Mesenteric fat pad (tissue), 1 donor: ENCODE results near the gene SLC4A4. TPM values are rescaled to one million over a fixed set of nuclear protein-coding genes. Genes with fewer than 3 reads are reported as not detected.

Experiments
- DNase-seq: peaks from one replicate; pipeline ENCODE4 v3.0.0-alpha.2; 2020; ENCODE audit warnings: low spot score
- total RNA-seq: library from RNA; stranded (reverse); fragmentation: NEBNext Ultra II Directional; extraction: Animal tissue kit (Norgen Biotek cat#: 25700); gene quantifications from one replicate; pipeline ENCODE4 v1.2.1, GENCODE V29; 2021
- donor health status: DM: yes; HTN: yes; CAD: no.

SLC4A4 gene
- total RNA-seq, 1 donor from 2014 or later = 5.5 TPM

DNA sequence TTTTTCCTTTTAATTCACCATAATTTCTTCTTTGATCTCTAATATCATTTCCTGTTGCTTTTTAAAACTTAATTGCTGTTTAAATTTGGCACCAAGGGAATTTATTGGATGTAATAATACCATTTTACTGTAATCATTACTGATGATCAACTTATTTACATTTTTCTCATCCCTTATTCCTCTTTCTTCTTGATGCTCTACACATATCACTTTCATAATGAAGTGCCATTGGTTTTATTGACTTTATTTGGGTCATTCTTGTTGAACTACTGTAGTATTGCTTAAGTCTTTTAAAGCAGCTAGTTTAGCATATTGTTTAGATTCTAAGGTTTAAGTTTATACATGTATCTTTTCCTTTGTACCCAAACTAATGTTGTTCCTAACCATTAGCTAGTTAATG is 130.7 kb downstream of the SLC4A4 start:
- no peak for DNase-seq

DNA sequence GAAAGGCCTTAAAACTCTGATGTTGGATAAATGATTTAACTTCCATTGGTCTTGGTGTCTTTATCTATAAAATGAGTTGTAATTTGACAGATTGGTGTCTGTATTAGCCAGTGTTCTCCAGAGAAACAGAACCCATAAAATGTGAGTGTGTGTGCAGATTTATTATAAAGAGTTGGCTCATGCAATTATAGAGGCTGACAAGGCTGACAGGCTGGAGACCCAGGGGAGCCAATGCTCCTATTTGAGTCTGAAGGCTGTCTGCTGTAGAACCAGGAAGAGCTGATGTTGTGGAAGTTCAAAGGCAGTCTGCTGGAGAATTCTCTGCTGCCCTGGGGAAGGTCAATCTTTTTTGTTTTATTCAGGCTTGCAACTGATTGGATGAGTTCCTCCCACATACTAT is 131.7 kb downstream of the SLC4A4 start:
- DNase-seq = no peak

DNA sequence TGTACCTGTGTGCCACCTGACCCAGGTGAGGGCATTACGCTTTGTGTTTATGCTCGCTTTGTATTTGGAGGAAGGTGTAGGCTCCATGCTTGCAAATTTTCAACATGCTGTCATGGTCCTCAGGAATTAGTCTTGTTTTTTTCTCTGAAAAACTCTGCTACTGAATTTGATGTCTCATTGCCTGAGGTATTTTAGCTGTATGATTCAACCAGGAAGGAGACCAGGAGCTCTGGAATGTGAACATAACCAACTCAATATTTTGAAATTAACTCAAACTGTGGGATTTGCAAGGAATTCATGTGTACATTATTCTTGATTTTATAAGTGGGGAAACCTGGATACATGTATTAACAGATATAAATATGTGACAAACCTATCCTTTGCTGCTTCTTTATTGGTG is 134.1 kb downstream of the SLC4A4 start:
- no peak for DNase-seq

DNA sequence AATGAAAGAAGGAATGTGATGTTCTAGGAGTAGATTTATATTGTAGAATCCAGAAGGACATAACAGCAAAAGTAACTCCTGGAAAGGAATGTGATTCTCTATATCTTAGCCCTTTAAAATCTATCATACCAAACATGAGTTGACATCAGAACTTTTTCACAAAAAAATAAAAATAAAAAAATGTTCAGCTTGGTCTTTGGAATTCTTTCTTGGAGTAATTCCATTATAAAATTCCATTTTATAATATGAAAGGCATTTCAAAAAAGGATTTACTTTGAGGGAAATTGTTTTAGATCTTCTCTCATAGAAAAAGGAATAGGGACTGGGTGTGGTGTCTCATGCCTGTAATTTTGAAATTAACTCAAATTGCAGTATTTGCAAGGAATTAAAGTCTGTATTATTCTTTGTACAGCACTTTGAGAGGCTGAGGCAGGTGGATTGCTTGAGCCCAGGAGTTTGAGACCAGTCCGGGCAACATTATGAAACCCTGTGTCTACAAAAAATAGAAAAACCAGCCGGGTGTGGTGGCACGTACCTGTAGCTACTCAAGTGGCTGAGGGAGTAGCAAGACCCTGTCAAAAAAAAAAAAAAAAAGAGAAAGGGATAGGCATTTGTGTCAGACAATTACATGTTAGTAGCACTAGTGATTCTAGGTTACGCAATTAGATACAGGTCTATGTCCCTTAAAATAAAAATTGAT is 134.9 kb downstream of the SLC4A4 start:
- no peak for DNase-seq

DNA sequence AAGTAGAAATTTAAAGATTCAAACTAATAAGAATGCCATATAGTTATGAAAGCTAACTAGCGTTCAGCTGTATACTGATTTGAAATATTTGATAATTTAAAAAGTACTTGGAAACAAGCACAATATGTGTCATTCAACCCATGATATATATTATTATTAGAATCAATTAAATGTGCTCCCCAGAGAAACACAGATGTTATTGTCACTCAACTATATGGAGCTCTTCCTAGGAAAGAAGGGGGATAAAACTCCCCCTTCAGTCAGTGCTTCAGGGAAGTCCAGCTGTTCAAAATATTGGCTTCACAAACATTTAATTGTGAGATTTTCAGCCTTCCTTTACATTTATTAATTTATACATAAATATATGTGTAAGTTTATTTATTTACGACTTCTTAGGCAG is 135.9 kb downstream of the SLC4A4 start:
- no peak for DNase-seq

DNA sequence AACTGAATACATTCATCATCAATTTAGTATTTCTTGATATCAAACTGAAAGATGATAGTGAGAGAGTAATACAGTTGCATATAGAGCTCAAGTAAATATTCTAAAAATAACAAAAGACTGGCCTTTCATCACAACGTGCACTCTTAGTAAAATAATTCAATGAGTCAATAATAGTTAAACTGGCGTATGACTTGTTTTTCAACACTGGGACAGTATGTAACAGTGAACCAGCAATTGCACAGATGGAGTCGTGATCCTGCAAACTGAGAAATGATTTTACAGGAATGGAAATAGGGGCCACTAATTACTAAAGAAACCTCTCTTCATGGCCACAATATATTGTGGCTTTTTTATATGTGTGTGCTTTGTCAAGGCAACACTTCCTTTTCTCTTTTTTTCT is 137.4 kb downstream of the SLC4A4 start:
- DNase-seq = no peak

DNA sequence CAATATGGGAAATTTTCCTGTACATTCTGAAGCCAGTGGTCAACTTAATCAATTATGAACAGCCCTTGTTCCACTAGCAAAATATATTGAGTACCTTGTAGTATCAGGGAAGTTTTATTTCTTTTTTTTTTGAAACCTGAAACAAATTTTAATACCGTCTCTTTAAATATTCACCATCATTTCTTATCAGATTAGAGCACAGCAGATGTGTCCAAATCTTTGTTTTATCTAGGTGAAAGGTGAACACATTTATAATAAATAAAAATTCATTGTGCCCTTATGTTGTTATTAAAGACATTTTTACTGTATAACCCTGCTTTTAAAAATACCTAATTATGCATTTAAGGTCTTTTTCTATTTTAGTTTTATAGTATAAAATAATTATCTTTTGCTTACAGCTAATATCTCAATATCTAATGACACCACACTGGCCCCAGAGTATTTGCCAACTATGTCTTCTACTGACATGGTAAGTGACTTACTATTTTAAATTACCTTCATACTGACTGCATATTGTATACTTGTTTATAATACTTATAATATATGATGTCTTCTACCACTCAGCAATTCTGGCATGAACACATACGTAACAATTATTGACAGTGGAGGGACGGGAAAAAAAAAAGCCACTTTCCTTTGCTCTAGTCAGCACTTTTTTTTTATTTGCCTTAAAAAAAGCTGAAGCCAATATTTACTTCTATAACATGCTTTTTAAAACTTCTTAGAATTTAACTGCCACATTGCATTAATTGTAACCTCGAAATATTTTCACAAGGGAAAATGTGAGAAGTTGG is 147.9 kb downstream of the SLC4A4 start:
- DNase-seq = no peak

DNA sequence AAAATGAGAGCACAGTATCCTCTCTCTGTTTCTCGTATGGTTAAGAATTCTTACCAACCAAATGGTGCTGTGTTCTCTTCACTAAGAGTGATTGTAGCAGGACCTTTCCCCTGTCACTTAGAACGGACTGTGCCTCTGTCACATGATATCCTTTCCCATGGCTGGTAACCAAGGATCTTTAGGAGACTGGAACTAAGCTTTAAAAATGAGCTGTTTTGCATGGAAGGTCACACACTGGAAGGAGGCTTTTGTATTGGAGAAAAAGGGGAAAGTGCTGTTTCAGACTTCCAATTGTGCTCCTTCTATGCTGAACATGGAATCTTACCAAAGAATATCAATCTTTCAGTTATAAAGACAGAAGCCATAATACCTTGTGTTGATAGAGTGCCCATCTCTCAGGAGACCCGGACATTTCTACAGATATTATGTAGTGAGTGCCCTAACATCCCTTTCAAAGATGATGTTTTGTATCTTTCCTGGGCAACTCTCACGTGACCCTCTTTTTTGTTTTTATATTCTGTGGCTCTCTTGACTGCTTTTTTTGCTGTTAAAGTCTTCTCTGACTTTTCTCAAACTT is 148.6 kb downstream of the SLC4A4 start:
- no peak for DNase-seq

DNA sequence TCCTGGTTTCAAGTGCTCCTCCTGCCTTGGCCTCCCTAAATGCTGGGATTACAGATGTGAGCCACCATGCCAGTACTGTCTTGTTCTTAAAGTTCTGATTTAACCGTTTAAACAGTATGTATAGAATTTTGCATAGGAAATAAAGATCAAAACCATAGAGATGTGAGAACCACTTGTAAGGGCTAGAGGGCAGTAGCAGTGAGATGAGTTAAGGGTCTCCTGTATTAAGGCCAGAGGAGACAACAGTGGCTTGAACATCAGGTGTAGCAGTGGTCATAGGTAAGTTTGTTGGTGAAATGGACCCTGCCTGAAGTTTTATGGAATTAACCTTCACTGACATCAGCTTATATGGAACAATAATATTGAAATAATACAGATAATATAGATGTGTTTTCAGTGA is 155.7 kb downstream of the SLC4A4 start:
- no peak for DNase-seq

DNA sequence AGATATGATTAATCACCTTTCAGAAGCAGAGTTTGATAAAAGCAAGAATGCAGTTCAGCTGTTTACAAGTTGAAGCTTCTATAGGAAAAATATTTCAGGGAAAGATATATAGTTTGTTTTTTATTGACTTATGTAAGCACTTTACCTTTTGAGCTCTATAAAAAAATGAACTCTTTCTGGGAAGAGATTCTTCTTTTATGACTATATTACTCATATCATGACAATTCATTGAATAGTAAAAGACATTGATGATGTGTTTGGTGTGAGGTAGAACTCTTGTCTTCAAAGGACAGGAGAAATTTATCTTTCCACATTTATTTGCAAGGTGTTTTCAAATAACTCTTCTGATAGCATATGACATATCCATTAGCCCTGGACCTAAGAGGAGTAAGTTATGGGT is 156.6 kb downstream of the SLC4A4 start:
- no peak for DNase-seq

DNA sequence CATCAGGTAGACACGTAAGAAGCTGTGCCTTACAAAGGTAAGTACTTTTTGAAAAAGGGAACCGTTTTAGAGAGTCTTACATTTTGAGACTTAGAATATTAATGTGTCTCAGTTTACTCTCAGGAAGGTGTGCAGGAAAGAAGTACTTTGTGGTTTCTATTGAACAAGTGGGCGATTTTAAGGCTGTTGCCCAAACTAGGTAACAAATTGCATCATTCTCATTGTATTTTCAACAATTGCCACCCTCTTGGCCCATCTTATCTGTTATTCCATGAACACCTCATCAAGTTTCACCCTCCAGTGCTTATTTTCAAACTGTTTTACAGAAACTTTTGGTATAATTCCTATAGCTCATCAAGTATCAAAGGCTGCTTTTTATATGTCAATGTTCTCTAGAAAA is 158.3 kb downstream of the SLC4A4 start:
- no peak for DNase-seq

DNA sequence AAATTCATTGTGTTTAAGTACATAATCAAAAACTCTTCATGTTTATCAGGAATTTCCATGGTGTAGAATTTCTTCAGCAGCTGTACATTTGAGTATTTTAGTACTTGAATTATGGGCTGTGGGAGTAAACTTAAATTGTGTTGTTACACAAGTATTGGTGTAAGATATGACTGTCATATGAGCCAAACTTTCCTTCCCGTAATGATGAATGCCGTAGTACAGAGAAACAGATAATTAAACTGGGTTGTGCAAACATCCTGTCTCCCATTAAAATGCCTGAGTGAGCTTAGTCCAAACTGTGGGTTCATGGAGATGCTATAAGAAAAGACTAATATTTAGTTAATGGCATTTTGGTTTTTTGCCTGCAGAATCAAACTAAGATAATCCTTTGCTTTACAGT is 159.2 kb downstream of the SLC4A4 start:
- DNase-seq = no peak

DNA sequence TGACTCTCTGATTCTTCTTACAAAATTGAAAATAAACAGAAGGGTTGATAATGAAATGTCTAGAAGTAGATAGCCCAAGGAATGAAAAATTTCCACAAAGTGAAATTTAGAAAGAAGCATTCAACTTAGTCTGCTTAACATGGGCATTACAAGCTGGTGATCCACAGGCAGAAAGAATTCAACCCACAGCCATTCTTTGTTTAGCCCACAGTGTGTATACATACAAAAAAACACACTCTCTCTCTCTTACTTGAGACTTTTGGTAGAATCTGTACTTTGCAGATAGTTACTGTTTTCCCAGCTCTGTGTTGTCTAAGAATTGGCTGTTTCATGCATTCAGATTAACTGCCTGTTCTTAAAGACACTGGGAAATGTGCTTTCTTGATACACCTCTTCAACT is 159.8 kb downstream of the SLC4A4 start:
- DNase-seq = no peak

DNA sequence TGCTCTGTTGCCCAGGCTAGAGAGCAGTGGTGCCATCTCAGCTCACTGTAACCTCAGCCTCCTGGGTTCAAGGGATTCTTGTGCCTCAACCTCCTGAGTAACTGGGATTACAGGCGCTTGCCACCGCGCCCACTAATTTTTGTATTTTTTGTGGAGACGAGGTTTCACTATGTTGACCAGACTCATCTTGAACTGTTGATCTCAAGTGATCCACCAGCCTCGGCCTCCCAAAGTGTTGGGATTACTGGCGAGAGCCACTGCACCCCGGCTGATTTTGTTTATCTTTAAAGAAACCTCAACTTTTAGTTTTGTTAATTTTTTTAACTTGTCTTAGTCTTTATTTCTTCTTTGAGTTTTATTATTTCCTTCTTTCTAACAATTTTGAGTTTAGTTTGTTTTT is 163.2 kb downstream of the SLC4A4 start:
- no peak for DNase-seq

DNA sequence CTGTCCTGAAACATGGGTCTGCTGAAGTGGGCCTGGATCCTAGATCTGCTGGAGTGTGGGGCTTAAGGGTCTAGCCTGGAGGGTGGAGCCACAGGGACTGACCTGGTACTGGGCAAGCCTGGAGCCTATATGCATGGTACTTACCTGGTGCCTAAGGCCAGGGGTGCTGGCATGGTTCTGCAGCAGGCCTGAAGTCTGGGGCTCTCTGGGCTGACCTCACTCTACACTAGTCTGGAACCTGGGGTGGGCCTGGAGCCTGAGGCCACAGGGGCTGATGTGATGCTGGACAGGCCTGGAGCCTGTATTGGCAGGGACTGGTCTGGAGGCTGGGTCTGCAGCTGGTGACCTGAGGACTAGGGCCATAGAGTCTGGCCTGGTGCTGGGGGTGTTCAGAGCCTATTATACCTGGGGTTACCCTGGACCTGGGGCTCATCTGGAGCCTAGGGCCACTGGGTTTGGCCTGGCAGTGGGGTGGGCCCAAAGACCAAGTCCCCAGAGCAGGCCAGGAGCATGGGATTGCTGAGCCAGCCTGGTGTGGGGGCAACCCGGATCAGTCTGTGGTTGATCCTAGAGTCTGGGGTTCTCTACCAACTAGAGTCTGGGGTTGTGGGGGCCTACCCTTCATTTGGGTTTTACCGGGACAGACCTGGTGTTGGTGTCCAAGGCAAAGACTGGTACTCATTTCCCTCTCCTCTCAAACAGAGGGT is 179.6 kb downstream of the SLC4A4 start:
- DNase-seq = no peak

DNA sequence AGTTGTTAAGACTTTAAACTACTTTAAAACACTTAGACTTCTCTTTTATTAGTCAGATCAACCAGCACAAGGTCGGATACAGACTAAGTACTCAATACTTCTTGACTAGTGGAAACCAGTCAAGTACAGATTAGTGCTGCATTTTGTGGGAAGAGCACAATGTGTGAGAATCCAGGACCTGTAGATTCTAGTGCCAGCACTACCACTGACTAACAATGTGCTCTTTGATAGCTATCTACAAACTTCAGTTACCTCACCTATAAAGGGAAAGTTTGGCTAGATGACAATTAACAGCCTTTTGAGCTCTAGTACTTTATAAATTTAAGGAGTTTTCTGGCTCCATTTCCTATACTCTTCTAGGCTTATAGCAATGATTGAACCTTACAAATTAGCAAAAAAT is 181.5 kb downstream of the SLC4A4 start:
- DNase-seq = no peak

DNA sequence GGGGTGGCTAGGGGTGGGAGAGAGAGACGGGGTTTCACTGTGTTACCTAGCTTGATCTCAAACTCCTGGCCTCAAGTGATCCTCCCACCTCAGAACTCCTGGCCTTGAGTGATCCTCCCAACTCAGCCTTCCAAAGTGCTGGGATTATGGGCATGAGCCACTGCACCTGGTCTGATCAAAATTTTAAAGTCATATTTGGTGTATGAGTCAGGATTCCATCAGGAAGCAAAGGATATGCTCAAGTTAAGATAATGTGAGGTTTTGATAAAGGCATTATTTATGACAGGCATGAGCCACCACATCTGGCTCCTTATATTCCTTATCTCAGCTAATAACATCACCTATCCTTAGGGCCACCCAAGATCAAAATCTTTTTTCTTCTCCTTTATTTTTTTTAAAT is 182.0 kb downstream of the SLC4A4 start:
- DNase-seq = no peak

DNA sequence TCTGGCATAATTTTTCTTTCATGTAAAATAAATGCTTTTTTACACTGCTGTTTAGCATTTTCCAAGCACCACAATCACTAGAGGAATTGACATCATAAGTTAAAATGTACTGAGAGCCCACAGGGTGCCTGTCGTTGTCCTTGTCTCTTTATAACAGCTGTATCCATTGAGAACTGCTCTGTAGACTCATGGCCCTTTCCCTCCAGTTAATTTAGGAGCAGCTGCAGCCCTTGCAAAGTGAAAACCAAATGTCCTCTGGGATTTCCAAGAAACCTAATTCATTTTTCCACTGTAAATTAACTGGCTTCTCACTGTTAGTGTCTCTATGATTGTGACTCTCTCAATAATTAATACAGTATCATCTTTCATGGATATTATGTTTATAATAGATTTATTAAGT is 185.9 kb downstream of the SLC4A4 start:
- DNase-seq = no peak

DNA sequence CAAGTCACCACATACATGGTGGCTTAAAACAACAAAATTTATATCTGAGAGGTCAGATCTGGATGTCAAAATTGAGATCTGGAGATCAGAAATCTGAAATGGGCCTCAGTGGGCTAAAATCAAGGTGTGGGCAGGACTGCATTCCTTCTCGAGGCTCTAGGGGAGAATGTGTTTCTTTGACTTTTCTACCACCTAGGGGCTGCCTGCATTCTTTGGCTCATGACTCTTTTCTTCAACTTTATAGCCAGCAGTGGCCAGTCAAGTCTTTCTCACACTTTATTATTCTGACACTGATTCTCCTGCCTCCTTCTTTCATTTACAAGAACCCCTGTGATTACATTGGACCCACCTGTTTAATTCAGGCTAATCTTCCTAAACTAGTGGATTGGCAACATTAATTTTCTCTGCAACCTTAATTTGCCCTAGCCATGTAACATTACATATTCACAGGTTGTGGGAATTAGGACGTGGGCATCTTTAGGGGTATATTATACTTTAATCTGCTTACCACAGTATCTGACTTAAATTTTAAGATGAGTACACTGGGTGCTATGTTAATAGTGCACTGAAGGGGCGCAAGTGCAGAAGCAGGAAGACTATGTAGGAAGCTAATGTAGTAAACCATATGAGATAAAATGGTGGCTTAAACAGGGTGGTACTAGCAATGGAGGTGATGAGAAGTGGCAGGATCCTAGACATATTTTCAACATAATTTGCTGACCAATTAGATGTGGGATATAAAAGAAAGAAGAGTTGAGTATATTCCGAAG is 188.0 kb downstream of the SLC4A4 start:
- no peak for DNase-seq

DNA sequence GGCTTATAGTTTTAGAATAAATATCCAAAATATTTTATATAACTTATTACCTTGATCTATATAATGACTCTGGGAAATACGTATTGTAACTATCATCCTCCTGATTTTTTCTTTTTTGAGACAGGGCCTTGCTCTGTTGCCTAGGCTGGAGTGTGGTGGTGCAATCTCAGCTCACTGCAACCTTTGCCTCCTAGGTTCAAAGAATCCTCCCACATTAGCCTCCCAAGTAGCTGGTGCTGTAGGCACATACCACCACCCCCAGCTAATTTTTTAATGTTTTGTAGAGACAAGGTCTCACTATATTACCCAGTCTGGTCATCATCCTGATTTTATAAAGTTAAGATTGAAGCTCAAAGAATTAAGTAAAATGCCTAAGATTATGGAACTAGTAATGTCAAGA is 193.6 kb downstream of the SLC4A4 start:
- DNase-seq = no peak

DNA sequence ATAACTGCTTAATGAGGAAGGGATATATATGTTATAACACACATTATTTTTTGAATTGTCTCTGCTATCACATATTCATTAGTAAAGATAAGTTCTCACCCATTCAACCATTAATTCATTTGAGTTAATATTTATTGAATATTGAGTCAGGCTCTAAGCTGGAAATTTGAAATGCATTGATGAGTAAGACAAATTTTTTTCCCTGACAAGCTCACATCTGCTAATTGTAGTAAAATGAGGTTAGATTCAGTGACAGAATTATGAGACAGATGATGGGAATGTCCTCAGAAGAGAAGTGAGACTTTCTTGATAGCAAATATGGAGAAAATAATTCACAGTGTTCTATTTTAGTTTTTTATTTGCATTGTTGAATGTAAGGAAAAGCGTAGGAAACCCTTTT is 194.3 kb downstream of the SLC4A4 start:
- DNase-seq = no peak
